Fibroblast of peridontal ligament (primary cell): ENCODE data around the gene LSP1.

ENCODE experiments used
- DNase-seq: peaks from one replicate; pipeline ENCODE4 v3.0.0-alpha.2; 2010; ENCODE audit errors: extremely low read depth

LSP1 gene

GRCh38 chr11:1848640-1849430 is 4.0 kb upstream of the LSP1 start:
- no peak for DNase-seq

DNA sequence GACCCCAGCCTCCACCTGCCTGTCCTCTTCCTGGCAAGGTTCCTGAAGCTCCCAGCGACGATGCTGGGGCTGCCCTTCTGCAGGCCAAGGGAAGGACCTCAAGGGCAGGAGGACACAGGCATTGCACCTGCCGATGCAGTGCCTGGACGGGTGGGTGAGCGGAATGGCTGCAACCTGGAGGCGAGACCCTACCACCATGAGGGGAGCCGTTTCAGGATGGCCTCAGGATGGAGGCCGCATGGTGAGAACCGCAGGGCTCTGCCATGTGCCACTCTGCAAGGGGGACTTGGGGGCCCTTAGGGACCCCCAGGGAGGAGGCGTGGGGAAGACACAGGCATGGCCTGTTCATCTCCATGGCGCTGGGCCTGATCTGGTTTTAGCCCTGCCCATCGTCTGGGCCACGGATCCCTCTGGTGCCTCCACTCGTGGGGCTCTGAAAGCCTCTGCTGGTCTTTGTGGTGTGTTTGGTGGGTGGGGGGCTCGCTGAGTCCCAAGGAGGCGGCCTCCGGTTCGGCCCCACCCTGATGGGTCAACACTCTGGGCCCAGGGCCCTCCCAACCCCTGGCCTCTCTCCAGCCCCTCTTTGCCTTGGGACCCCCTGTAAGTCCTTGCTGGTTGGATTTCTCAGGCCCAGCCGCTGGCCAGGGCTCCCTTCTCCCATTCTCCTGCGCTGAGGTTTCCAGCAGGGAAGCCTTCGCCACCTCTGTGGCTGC is 1.3 kb upstream of the LSP1 start:
- DNase-seq = no peak

- no peak for DNase-seq
Observed at GRCh38 chr11:1852271-1852876, 510 bp upstream of the LSP1 start.

DNA sequence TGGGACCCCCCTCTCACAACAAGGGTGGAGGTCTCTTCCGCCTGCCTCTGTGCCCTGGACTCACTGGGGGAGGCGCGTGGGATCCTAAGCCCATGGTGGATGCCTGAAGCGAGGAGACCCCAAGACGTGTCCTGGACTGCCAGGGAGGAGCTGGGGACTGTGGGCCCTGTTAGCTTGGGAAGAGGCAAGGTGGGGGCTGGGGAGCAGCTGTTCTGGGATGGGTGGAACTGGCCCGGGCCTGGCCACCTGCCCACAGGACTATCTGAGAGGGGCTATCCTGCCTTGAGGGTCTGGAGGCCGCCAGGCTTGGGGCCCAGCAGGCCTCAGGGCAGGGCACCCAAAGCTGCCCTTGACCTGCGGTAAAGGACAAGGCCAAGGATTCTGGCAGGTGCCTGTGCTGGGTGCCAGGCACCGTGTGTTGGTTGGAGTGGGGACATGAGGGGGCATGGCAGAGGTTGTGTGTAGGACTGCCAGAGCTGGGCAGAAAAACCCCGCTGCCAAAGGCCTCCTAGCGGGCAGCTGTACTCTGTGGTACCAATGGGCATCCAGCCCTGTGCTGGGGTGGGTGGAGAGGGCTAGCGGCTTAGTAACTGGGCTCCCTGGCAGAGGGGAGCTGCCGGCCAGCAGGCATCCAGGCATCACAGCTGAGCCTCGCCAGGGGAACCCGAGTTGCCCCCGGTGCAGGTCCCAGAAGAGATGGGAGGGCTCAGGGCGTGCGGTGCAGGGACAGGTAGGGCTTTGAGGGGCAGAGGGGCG is 670 bp downstream of the LSP1 start:
- DNase-seq = no peak

DNA sequence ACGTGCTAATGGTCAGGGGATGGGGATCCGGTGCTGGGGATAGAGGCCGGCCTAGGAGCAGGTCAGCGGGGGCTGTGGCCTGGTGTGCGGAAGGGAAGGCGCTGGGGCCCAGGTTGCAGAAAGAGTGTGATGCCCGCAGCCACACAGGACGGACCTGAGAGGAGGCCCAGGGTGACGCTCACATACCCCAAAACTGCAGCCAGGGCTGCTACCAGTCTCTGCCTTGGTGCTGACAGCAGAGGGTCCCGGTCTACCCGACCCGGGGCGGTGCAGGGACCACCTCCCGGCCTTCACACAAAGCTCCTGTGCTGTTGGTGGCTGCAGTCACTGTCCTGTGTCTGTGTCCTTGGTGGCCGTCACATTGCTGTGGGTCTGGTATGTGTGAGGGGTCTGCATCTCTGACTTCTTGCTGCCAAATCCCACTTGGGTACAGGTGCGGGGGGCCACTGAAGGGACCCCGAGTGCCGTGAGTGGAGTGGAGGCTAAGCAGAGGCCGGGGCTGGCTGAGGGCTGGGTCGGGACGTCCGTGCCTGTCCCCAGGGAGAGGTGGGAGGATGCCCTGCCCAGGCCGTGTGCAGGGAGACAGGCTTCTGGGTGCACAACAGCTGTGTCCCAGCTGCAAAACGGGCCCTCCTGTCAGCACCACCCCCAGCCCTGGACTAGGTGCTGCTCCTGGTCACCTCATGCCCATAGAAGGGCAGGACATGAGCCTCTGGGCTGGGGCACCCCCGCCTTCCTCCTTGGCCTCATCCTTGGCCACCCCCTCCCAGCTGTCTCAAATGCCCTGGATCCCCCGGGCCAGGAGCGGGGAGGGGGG is 1.5 kb downstream of the LSP1 start:
- no peak for DNase-seq

GRCh38 chr11:1854949-1855885 is 2.3 kb downstream of the LSP1 start:
- DNase-seq = no peak

- no peak for DNase-seq
Observed at GRCh38 chr11:1855886-1856265, 3.0 kb downstream of the LSP1 start.

DNA sequence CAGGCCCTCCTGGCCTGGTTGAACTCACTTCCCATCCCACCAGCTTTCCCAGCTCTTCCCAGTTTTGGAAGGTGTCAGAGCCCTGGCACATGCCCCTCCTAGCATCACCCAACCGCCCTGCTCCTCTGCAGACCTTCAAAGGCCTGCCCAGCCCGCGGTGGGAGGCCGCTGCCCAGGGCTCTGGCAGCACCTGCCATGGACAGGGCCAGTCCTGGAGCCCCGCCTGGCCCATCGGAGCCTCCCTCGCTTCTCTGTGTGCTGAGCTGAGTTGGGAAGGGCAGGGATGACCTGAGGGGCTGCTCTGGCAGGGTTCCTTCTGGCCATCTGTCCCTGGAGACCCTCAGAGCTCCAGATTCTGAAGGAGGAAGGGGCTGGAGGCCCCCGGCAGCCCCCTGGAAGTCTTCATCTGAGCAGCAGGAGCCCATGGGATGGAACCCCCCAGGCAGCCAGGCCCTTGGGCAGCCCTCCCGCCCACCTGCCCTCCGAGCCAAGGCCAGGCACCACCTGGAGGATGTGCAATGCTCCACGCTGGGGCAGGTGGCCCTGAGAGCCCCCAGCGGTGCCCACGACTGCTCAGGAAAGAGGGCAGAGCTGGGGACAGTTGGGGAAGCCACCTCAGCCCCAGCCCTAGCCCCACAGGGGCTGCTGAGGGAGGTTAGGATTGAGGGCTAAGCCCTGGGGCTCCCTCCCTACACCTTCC is 3.6 kb downstream of the LSP1 start:
- no peak for DNase-seq

DNA sequence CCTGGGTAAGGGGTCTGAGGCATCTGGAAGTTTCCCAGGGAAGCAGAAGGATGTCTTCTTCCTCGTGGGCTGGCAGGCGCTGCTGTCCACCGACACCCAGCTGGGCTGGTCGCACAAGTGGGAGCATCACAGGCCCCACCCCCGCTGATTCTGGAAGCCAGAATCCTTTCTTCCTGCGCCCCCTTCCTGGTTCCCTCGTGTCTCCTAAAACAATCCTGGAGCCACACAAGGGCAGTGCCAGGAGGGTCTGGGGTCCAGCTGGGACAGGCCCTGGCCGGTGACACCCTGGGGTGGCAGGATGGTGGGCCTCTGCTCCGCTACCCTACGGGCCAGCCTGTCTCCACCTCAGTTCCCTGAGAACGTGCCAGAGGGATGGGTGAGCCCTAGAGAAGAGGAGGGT is 4.2 kb downstream of the LSP1 start:
- no peak for DNase-seq

DNA sequence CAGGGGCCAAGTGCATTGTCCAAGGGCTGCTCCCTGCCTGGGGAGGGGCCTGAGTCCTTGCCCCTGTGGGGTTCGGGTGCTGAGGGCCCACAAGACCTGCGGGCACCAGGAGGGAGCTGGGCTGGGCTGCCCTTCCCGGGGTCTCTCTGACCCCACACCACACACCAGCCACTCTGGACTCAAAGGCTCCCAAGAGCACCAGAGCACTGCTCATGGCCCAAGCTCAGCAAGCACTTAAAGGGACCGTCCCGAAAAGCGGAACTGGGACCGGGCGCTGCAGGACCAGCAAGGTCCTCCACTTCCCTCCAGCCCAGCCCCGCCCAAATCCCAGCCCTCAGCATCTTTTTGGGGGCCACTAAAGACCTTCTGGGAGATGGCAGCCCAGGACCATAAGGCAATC is 5.3 kb downstream of the LSP1 start:
- no peak for DNase-seq

DNA sequence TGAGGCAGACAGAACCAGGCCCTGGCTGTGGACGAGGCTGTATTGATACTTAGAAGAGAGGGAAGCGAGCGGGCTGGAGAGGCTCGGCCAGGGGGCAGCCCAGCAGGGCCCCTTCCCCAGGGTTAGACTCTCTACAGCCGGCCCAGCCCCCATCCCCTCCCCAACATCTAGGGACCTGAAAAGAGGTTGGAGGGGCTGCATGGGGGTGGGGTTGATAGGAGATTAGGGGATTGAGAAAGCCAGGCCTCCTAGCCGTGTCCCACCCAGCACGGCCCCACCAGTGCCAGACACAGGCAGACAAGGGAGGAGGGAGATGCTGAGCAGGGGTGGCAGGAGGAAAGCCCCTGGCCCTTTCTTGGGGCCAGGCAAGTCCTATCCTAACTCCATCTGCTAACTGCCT is 5.7 kb downstream of the LSP1 start:
- DNase-seq = no peak

DNA sequence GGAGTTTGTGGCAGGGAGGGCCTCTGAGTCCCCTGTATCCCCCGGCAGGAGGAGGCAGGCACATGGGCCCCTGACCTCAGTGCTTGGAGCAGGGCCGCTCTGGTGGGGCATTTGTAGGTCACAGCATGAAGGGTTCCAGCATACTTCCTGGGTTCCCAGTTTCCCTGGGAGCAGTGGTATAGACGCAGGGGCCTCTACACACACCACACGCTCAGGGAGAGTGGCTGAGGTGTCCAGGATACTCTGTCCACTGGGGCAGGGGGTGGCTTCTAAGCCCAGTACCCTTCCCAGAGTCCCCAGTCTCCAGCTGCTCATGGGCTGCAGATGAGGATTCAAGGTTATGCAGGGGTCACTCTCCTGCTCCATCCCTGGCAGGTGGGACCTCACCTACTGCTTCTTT is 6.1 kb downstream of the LSP1 start:
- no peak for DNase-seq

- no peak for DNase-seq
Observed at GRCh38 chr11:1860108-1860507, 7.2 kb downstream of the LSP1 start.

GRCh38 chr11:1861435-1862411 is 8.8 kb downstream of the LSP1 start:
- no peak for DNase-seq

- no peak for DNase-seq
Observed at GRCh38 chr11:1862588-1863351, 9.9 kb downstream of the LSP1 start.

GRCh38 chr11:1863352-1864216 is 10.7 kb downstream of the LSP1 start:
- peak; percentile 83 for DNase-seq

GRCh38 chr11:1864231-1864630 is 11.3 kb downstream of the LSP1 start:
- peak; percentile 17 for DNase-seq
